ENCODE results near the gene CDIPT. TPM values are rescaled to one million over a fixed set of nuclear protein-coding genes. Genes with fewer than 3 reads are reported as not detected.
A peak's percentile ranks its signal among the peaks of the same experiment; 100 is the strongest.

CDIPT gene
- total and polyA plus RNA-seq, 5 donors from 2014 or later = 47.7 to 122 (median 106) TPM

GRCh38 chr16:29907973-29908372 is 44.9 kb upstream of the CDIPT start:
- ATAC-seq (ENCODE audit: low read depth in 2 of 2) (no peak), DNase-seq (no peak)
- Mint-ChIP-seq H3K36me3 (peaks cover 3% of the 10 kb centered on the region), H3K27me3 (no peaks in the 10 kb centered on the region), H3K27ac (no peak overlapping the region), H3K4me3 (no peak overlapping the region), H3K9me3 (no peaks in the 10 kb centered on the region), H3K4me1 (peaks cover 0 to 1% (median 0%) of the 10 kb centered on the region in 4 donors)
- Histone ChIP-seq H3K27ac (ENCODE audit: insufficient read depth, low read length, poor library complexity, severe bottlenecking) (no peak overlapping the region), H3K9me3 (ENCODE audit: control insufficient read depth in 2 of 2, low read length in 2 of 2) (no peaks in the 10 kb centered on the region), H3K4me3 (ENCODE audit: low read depth, low read length) (no peak overlapping the region), H3K36me3 (ENCODE audit: control insufficient read depth, insufficient read depth, low read length) (no peaks in the 10 kb centered on the region), H3K27me3 (ENCODE audit: control insufficient read depth, insufficient read depth, low read length) (no peaks in the 10 kb centered on the region), H3K4me1 (ENCODE audit: control insufficient read depth, insufficient read depth, low read length, poor library complexity, severe bottlenecking) (no peaks in the 10 kb centered on the region)

- H3K27me3 Mint-ChIP-seq = peaks cover 7% of the 10 kb centered on the region
- H3K4me3 ChIP-seq (ENCODE audit: low read depth, low read length) = no peak overlapping the region
- H3K27ac ChIP-seq (ENCODE audit: insufficient read depth, low read length, poor library complexity, severe bottlenecking) = no peak overlapping the region
- no peak overlapping the region for H3K27ac Mint-ChIP-seq
- H3K27me3 ChIP-seq (ENCODE audit: control insufficient read depth, insufficient read depth, low read length) = no peaks in the 10 kb centered on the region
- ATAC-seq (ENCODE audit: low read depth in 2 of 2) (no peak), DNase-seq (no peak)
- H3K9me3 ChIP-seq (ENCODE audit: control insufficient read depth in 2 of 2, low read length in 2 of 2) = no peaks in the 10 kb centered on the region
- peaks cover 0 to 4% (median under 1%) of the 10 kb centered on the region in 4 donors for H3K4me1 Mint-ChIP-seq
- H3K9me3 Mint-ChIP-seq = no peaks in the 10 kb centered on the region
- no peaks in the 10 kb centered on the region for H3K36me3 ChIP-seq (ENCODE audit: control insufficient read depth, insufficient read depth, low read length)
- H3K36me3 Mint-ChIP-seq = no peaks in the 10 kb centered on the region
- no peak overlapping the region for H3K4me3 Mint-ChIP-seq
- no peaks in the 10 kb centered on the region for H3K4me1 ChIP-seq (ENCODE audit: control insufficient read depth, insufficient read depth, low read length, poor library complexity, severe bottlenecking)
These were observed 43.7 kb upstream of the CDIPT start for GRCh38 chr16:29906520-29907244.

GRCh38 chr16:29905668-29906067 is 42.6 kb upstream of the CDIPT start:
- no peaks in the 10 kb centered on the region for H3K9me3 ChIP-seq (ENCODE audit: control insufficient read depth in 2 of 2, low read length in 2 of 2)
- DNase-seq (no peak), ATAC-seq (ENCODE audit: low read depth in 2 of 2) (no peak)
- Mint-ChIP-seq H3K27me3 (peaks cover 7% of the 10 kb centered on the region), H3K4me3 (no peak overlapping the region), H3K9me3 (no peaks in the 10 kb centered on the region), H3K4me1 (peaks cover 0 to 4% (median 1%) of the 10 kb centered on the region in 4 donors), H3K36me3 (no peaks in the 10 kb centered on the region), H3K27ac (no peak overlapping the region)
- no peak overlapping the region for H3K27ac ChIP-seq (ENCODE audit: insufficient read depth, low read length, poor library complexity, severe bottlenecking)
- peaks cover 2% of the 10 kb centered on the region for H3K4me1 ChIP-seq (ENCODE audit: control insufficient read depth, insufficient read depth, low read length, poor library complexity, severe bottlenecking)
- no peaks in the 10 kb centered on the region for H3K36me3 ChIP-seq (ENCODE audit: control insufficient read depth, insufficient read depth, low read length)
- no peak overlapping the region for H3K4me3 ChIP-seq (ENCODE audit: low read depth, low read length)
- H3K27me3 ChIP-seq (ENCODE audit: control insufficient read depth, insufficient read depth, low read length) = peaks cover 2% of the 10 kb centered on the region

GRCh38 chr16:29904947-29905346 is 41.9 kb upstream of the CDIPT start:
- Mint-ChIP-seq H3K4me1 (peaks cover 0 to 6% (median 2%) of the 10 kb centered on the region in 4 donors), H3K9me3 (no peaks in the 10 kb centered on the region), H3K27me3 (peaks cover 7% of the 10 kb centered on the region), H3K4me3 (no peak overlapping the region), H3K27ac (no peak overlapping the region), H3K36me3 (no peaks in the 10 kb centered on the region)
- Histone ChIP-seq H3K36me3 (ENCODE audit: control insufficient read depth, insufficient read depth, low read length) (no peaks in the 10 kb centered on the region), H3K27ac (ENCODE audit: insufficient read depth, low read length, poor library complexity, severe bottlenecking) (no peak overlapping the region), H3K4me3 (ENCODE audit: low read depth, low read length) (no peak overlapping the region), H3K9me3 (ENCODE audit: control insufficient read depth in 2 of 2, low read length in 2 of 2) (no peaks in the 10 kb centered on the region), H3K27me3 (ENCODE audit: control insufficient read depth, insufficient read depth, low read length) (peaks cover 2% of the 10 kb centered on the region), H3K4me1 (ENCODE audit: control insufficient read depth, insufficient read depth, low read length, poor library complexity, severe bottlenecking) (peaks cover 7% of the 10 kb centered on the region)
- no peak for ATAC-seq (ENCODE audit: low read depth in 2 of 2)
- no peak for DNase-seq

- Mint-ChIP-seq H3K4me3 (peak overlapping the region in 2 of 4 donors; percentile 28 to 75), H3K27ac (no peak overlapping the region), H3K9me3 (no peaks in the 10 kb centered on the region), H3K27me3 (peaks cover 12% of the 10 kb centered on the region), H3K36me3 (no peaks in the 10 kb centered on the region), H3K4me1 (peaks cover 0 to 9% (median 2%) of the 10 kb centered on the region in 4 donors)
- Histone ChIP-seq H3K9me3 (ENCODE audit: control insufficient read depth in 2 of 2, low read length in 2 of 2) (no peaks in the 10 kb centered on the region), H3K27ac (ENCODE audit: insufficient read depth, low read length, poor library complexity, severe bottlenecking) (no peak overlapping the region), H3K36me3 (ENCODE audit: control insufficient read depth, insufficient read depth, low read length) (no peaks in the 10 kb centered on the region), H3K27me3 (ENCODE audit: control insufficient read depth, insufficient read depth, low read length) (peaks cover 2% of the 10 kb centered on the region), H3K4me1 (ENCODE audit: control insufficient read depth, insufficient read depth, low read length, poor library complexity, severe bottlenecking) (peaks cover 17% of the 10 kb centered on the region), H3K4me3 (ENCODE audit: low read depth, low read length) (no peak overlapping the region)
- DNase-seq (no peak), ATAC-seq (ENCODE audit: low read depth in 2 of 2) (no peak)
These were observed 40.6 kb upstream of the CDIPT start for GRCh38 chr16:29903590-29903989.

- no peak for DNase-seq
- Histone ChIP-seq H3K4me1 (ENCODE audit: control insufficient read depth, insufficient read depth, low read length, poor library complexity, severe bottlenecking) (peaks cover 17% of the 10 kb centered on the region), H3K27me3 (ENCODE audit: control insufficient read depth, insufficient read depth, low read length) (peaks cover 11% of the 10 kb centered on the region), H3K36me3 (ENCODE audit: control insufficient read depth, insufficient read depth, low read length) (no peaks in the 10 kb centered on the region), H3K27ac (ENCODE audit: insufficient read depth, low read length, poor library complexity, severe bottlenecking) (no peak overlapping the region), H3K4me3 (ENCODE audit: low read depth, low read length) (no peak overlapping the region), H3K9me3 (ENCODE audit: control insufficient read depth in 2 of 2, low read length in 2 of 2) (no peaks in the 10 kb centered on the region)
- Mint-ChIP-seq H3K9me3 (peaks cover 0 to under 1% (median 0%) of the 10 kb centered on the region in 7 donors), H3K4me3 (peak overlapping the region in 2 of 4 donors; percentile 33 to 52), H3K4me1 (peaks cover 0 to 15% (median 4%) of the 10 kb centered on the region in 4 donors), H3K27ac (no peak overlapping the region), H3K27me3 (peaks cover 26% of the 10 kb centered on the region), H3K36me3 (no peaks in the 10 kb centered on the region)
- no peak for ATAC-seq (ENCODE audit: low read depth in 2 of 2)
These were observed 38.5 kb upstream of the CDIPT start for GRCh38 chr16:29901607-29901945.

GRCh38 chr16:29900888-29901606 is 38.0 kb upstream of the CDIPT start:
- no peaks in the 10 kb centered on the region for H3K36me3 Mint-ChIP-seq
- peaks cover 0 to 15% (median 4%) of the 10 kb centered on the region in 4 donors for H3K4me1 Mint-ChIP-seq
- peak overlapping the region; percentile 70 to 74 (median 72) for H3K4me3 Mint-ChIP-seq
- Histone ChIP-seq H3K4me3 (ENCODE audit: low read depth, low read length) (no peak overlapping the region), H3K9me3 (ENCODE audit: control insufficient read depth in 2 of 2, low read length in 2 of 2) (no peaks in the 10 kb centered on the region), H3K27ac (ENCODE audit: insufficient read depth, low read length, poor library complexity, severe bottlenecking) (no peak overlapping the region), H3K36me3 (ENCODE audit: control insufficient read depth, insufficient read depth, low read length) (no peaks in the 10 kb centered on the region), H3K27me3 (ENCODE audit: control insufficient read depth, insufficient read depth, low read length) (peaks cover 11% of the 10 kb centered on the region), H3K4me1 (ENCODE audit: control insufficient read depth, insufficient read depth, low read length, poor library complexity, severe bottlenecking) (peaks cover 17% of the 10 kb centered on the region)
- ATAC-seq (ENCODE audit: low read depth in 2 of 2) (no peak), DNase-seq (no peak)
- peak overlapping the region in 1 of 3 donors; percentile 45 for H3K27ac Mint-ChIP-seq
- peaks cover 0 to 1% (median 0%) of the 10 kb centered on the region in 7 donors for H3K9me3 Mint-ChIP-seq
- peaks cover 29% of the 10 kb centered on the region for H3K27me3 Mint-ChIP-seq

Data from CD4-positive, CD25-positive, alpha-beta regulatory T cell (primary cell).